Astrocyte (in vitro differentiated cells and primary cell): Measurements from ENCODE around the gene NPAT.
A peak's percentile ranks its signal among the peaks of the same experiment; 100 is the strongest.

Experiments used
- CTCF ChIP-seq: IDR thresholded peaks from 2 replicates; pipeline ENCODE4 v1.5.1; 2011; ENCODE audit warnings: low read depth, mild to moderate bottlenecking, inconsistent platforms, low read length, moderate library complexity; ENCODE audit not compliant: insufficient read depth
- EZH2 ChIP-seq: IDR thresholded peaks from 2 replicates; pipeline ENCODE4 v1.6.1; 2012; ENCODE audit warnings: mild to moderate bottlenecking, low read length, inconsistent platforms; ENCODE audit not compliant: insufficient read depth

- TF ChIP-seq CTCF (peak; percentile 66), EZH2 (no peak)
Measured at GRCh38 chr11:108222574-108223347, at the start of gene NPAT, which contains the start of gene ATM.
